Measurements from ENCODE around the gene ANKFN1.

DNA sequence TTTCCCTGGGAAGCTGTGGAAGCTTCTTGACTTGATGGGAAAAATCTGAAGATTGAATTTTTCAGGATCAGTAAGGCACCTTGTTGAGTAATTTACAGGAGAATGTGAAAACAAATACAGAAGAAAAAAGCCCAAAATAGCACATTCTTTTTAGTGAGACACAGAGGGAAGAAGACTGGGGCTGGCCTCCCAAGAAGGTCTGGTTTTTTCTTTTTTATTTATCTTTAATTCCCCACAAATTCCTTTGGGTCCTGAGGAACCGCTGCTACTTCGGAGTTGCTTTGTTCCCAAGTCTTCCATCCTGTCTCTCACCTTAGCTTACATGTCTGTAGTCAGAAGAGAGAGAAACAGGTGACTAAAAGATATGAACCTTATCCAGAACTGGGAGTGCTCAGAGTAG lies 273.6 kb downstream of the ANKFN1 start:
- no peak for TF ChIP-seq CTCF (IDR thresholded peaks at IDR 0.05; ENCODE audit: low read depth, low read length, poor library complexity, severe bottlenecking)
- TF ChIP-seq EZH2phosphoT487 (IDR thresholded peaks at IDR 0.05; ENCODE audit: borderline replicate concordance, low read length): no peak

All from DOHH2 (cell line).